HG03442 (cell line): ENCODE data around the gene AMOTL2.

Source experiments
- ATAC-seq: cut with Tn5 transposase; IDR thresholded peaks from one replicate; pipeline ENCODE4 v1.9.1; 2021; ENCODE audit warnings: mild to moderate bottlenecking, moderate library complexity; ENCODE audit not compliant: unreplicated experiment

Gene AMOTL2

DNA sequence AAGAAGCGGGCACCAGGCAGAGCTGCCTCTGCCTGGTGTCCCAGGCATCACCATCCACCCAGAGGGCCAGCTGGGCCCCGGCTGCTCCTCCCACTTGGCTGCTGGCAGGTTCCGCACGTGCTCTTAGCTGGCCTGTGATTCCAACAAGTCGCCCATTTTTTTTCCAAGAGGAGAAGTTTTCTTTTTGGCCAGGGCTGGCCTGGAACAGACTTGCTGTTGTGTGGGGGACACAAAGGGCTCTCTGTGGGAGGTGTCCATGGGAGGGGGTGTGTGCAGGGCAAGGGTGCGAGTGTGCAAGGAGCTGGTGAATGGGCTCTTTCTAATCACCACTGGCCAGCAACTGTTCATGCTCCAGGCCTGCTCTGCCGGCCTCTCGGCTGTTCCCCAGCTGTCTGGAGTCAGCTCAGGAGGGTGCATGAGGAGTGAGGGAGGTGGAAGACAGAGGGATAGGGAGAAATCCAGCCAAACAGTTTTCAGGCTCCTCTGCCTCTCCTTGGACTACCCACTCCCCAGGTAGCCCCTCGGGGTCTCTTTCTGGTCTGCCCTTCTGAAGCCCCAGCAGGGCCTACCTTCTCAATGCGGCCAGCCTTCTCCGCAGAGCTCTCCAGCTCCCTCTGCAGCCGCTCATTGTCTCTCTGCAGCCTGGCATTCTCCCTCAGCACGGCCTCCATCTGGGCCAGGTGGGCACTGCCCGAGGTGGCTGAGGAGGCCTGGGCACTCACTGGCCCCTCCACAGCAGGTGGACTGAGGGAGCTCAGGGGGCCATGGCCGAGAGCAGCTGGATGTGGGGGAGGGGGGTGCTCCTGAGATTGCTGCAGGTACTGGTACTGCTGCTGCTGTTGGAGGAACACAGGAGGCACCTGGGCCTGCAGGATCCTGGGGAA, 7.1 kb downstream of the AMOTL2 start:
- no peak for ATAC-seq

DNA sequence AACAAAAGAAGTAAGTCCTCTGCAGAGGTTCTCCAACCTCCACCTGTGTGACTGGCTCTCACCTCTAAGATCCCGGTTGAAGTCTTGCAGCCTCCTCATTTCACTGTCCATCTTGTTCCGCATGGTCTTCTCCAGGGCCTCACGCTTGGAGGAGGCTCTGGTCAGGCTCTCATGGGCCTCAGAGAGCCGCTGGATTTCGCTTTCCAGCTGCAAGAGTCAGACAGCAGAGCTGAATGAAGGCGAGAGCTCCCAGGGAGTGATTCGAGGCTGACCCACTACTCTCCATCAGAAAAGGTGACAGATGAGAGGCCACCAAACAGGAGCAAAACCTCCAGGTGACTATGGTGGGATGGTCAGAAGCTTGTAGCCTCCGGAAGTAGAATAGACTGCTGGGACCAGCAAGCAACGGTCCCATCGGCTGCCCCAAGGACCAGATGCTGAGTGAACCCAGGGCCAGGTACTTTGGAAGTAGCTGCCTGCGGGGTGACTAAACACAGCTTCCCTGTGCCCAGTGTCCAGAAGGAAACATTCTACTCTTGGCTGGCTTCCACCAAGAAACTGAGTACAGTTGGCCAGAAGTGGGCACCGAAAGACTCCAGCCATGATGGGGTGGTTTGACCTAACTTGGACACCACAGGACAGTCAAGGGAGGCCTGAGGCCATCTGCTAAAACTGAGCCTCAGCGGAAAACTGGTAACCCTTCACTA, 7.9 kb downstream of the AMOTL2 start:
- no peak for ATAC-seq

DNA sequence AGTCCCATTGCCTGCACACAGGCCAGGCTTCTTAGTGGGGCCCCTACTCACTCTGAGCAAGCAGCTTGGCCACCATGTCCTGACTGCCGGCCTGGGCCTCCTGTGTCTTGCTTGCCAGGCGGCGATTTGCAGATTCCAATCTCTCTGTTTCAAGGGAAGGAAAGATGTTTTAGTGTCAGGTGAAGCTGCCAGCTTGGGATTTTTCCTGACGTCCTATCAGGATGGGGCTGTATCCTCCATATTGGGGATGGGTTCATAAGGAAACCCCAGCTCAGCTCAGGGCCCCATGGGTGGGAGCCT, 8.5 kb downstream of the AMOTL2 start:
- ATAC-seq: no peak

DNA sequence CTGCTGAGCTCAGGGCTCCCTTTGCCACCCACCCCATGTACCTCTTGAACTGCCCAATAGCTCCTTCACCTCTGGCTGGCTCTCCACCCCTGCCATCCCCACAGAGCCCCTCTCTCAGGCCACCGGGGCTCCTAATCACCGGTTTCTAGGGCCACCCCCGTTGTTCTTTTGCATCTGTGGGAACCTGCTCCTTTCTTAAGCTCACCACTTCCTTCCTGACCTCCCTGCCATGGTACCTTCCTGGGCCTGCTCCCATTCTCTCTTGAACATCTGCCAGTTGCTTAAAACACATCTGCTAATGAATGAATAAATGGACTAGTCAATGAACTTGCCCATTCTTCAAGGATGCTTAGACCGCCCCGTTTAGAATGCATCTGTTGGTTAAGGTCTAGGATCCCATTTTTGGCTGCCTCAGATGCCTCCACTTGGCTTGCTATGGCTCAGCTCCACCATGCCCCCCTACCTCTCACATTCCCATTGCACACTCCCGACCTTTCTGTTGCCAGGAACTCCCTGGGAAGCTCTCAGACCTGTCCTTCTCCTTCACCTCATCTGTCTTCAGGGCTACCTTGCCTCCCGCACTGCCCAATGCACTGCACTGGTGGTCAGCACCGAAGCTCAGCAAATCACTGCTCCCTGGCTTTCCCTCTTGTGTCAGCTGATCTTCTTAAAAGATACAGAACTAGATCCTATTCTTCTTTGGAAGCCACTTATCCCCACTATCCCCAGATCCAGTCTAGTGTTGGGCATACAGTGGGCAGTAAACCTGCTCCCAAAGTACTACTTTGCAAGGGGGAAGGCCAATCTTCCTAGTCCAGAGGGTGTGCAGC, 9.1 kb downstream of the AMOTL2 start:
- no peak for ATAC-seq

DNA sequence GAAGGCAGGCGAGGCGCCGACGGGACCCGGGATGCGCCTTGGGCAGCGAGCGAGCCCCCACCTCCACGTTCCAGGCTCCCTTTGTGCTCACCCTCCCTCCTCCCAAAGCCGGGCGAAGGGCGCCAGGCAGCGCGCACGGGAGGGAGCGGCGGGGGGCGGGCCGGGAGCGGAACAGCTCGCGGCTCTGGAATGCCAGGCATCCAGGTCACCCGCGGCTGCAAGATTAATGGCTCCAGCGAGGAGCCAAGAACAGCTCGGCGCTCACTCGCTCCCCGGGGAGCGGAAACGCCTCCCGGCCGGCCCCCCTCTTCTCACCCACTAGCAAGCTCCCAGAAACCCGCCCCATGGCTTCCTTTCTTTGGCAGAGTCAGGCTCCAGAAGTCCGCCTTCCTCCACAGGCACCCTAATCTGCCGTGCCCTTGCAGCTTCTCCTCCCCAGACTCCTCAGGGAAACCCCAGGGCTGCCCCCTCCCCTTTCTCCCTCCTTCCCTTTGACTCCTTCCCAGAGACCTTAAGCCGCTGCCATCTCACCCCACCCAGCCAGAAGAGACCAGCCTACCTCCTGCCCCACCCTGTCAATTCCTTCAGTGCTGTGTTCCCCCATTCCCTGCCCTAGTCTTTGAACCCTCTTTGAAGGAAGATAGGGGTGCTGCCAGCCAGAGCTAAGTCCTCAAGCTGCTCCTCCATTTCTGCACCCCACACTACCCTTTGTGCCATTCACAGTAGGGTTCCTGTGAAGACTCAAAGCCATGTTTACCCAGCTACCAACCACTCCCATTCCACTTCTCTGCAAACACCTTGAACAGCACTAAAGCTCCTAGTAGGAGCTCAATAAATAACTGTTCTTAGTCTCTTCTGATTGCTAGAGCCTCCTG, 9.9 kb downstream of the AMOTL2 start:
- no peak for ATAC-seq

DNA sequence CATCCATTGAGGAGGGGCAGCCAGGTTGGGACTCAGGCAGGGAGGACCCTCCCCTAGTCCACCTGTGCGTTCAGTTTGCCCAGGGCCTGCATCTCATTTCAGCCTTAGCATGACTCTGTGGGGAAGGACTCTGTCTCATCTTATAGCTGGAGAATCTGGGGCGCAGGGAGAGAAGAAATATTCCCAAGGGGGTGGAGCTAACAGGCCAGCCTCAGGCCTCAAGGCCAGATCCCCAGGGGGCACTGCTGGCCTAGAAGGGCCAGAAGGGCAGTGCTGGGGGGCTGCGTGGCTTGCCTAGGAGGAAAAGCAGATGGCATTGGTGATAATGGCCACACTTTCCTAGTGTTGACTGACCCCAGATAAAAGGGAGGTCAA, 10.9 kb downstream of the AMOTL2 start:
- no peak for ATAC-seq

DNA sequence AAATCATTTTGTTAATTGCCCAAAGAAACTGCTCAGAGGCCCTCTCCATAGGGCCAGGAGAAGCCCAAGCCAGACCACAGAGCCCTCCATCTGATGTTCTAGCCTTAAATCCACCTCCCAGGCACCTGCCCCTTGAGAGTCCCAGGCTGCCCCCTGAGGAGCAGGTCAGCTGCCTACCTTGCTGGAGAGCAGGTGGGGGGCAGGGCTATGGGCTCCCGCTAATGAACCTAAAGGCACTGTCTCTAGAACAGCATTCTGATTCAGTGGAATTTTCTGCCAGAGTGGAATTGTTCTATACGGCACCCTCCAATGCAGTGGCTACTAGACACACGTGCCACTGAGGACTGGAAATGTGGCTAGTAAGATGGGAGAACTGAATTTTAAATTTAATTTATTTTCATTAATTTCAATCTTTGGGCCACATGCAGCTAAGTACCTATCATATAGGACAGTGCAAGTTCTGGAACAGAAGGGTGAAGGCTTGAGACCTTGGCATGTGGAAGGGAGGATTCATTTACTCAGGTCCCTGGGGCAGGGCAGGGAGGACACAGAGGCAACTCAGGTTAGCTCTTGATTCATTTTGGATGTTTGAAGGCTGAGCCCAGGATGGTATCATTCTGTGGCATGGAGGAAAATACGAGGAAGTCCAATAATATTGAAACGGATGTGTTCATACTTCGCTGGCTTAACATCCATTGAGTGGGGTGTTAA, 11.4 kb downstream of the AMOTL2 start:
- ATAC-seq: no peak

DNA sequence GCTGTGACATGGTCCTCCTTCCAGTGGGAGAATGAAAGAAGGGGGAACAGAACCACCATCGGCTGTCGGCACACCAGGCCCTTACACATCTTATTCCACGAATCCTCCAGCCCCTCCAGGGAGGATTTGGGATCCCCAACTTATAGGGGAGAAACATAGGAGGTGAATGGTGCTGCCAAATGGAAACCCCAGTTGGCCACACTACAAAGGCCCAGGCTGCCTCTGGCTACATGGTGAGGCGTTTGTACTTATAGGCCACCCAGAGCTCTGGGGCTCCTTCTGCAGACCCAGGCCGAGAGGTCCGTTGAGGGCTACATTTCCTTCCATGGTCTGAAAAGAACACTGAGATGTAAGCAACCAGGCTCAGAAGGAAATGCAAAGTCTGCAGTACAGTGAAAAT, 12.0 kb downstream of the AMOTL2 start:
- ATAC-seq: no peak

DNA sequence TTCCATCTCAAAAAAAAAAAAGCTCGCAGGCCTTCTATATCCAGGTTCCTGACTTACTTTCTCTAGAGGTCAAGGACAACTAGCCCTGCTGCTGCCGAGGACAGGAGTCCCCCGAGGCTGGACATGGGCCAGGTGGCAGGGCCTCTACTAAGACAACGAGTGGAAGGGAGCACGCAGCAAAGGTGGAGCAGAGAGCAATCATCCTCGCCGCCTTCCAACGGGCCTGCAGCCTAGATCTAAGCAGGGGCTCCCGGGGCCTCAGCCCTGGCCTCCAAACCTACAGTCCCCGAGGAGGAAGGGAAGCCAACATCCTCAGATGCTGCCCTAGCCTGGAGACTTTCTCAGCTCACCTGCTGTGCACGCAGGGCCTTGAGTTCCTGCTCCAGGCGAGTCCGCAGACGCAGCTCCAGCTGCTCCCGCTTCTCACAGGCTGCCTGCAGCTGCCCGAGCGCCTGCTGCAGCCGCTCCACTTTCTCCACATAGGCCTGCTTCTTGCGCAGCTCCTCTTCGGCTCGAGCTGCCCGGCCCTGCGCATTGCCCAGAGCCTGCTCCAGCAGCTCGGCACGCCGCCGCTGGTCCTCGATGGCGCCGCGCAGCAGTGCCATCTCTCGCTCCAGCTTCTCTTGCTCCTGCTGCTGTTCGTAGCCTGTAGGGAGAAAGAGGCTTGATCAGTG, 12.9 kb downstream of the AMOTL2 start:
- ATAC-seq: no peak

DNA sequence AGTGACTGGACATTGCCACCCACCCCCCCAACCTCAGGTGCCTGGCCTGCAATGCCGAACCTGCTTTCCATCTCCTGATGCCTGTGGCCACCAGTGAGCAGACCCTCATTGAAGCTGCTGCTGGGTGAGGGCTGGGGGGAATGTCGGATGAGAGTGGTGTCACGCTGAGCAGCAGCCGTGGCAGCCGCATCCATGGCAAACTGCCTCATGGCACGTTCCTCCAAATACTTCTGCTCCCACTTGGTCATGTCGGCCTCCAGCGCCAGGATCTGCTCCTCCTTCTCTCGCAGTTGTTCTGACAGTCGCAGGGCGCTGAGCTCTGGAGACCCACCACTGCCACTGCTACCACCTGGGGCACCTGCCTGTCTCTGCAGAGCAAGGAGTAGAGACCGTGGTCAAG, 14.2 kb downstream of the AMOTL2 start:
- no peak for ATAC-seq

DNA sequence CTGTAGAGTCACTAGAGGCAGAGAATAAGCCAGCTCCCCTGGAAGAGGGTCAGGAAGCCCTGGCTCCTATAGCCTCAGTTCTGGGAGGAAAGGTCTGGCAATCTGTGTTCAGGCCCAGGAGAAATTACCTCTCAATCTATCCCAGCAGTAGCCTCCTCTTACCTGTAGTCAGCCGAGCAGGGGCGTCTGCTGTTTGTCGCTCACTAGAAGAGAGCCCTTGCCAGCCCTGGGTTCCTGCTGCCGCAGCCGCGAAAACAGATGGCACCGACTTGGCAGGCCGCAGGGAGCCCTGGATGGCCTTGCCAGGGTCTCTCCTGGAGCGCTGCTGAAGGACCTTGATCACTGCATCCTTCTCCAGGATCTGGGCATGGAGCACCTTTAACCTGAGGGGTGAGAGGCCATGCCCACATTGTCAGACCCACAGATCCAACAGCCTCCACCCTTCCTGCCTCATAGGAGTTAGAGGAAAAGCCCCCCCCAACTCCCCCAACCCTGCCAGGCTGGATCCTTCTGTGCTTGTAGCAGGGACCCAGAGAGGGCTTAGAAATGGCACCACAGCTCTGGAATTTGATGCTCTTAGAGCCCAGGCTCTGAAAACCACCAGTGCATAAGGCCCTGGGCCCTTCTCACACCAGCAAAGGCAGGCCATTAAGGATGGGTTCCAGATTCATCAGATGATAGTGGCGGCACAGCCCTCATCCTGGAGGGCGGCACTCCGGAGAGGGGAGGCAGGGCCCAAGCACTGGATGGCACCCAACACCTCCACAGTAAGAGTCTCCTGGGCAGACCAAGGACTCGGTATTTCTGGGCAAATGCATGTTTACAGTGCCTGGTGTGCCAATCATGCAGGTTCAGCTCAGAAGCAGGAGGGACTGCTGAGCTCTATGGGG, 14.9 kb downstream of the AMOTL2 start:
- ATAC-seq: no peak

DNA sequence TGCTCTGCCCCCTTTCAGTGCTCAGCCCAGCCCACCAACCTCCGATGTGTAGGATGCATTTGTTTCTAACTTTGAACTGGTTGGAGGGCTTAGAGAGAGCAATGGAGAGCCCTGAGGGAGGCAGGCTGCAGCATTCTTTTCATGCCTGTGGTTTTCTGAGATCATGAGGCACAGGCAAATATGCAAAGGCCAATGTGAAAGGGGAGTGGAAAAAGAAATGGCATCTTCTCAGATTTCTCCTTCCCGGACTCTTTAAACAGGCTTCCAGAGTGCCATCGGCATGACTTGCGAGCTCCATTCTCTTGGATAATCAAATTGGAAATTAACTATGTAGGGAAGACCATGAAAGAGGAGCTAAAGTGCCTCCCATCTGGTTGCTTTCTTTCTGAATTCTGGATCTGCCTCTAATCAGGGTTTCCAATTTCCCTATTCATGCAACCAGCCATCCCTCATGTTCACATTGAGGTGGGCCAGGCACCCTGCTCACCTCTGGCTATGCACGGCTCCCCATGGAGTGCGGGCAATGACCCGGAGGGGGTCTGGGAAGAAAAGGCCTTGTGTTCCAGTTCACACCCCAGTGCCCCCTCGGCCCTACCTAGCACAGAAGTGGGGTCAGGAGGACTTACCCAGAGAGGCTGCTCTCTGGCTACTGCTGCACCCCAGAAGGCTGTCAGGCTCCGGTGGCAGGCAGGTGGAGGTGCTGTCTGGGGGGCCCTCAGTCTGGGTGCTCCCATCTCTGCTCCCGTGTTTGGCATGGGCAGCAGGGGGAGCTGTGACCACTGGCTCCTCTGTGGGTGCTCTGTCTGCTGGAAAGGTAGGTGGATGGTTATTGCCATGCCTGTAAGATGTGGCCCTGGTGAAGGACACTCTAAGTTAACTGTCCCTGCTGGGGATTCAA, 16.1 kb downstream of the AMOTL2 start:
- no peak for ATAC-seq

DNA sequence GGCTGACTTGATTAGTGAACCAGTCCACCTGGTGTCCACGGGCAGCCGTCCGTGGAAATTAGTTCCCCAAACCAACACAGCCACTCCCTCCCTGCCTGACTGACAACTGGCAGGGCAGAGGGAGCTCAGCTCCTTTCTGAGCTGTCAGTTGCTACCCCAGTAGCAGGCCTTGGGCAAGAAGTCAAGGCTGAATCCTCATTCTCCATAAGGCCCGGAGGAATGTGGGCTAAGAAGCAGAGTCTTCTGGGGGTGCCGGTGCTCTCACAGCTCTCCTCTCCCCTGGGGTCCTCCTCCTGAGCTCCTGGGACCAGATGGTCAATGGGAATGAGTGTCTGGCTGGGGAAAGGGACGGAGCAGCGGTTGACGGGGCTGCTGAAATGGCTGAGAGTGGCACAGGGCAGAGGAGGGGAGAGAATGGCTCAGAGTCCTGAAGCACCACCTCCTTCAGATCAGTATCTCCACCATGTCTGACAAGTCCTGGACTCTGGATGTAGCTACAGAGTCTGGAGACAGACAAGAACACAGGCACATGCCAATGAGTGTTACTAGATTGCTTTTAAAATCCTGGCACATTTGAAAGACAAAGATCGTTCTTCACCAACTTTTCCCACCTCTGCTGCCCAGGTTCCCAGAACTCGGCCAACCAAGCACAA, 16.9 kb downstream of the AMOTL2 start:
- ATAC-seq: no peak

DNA sequence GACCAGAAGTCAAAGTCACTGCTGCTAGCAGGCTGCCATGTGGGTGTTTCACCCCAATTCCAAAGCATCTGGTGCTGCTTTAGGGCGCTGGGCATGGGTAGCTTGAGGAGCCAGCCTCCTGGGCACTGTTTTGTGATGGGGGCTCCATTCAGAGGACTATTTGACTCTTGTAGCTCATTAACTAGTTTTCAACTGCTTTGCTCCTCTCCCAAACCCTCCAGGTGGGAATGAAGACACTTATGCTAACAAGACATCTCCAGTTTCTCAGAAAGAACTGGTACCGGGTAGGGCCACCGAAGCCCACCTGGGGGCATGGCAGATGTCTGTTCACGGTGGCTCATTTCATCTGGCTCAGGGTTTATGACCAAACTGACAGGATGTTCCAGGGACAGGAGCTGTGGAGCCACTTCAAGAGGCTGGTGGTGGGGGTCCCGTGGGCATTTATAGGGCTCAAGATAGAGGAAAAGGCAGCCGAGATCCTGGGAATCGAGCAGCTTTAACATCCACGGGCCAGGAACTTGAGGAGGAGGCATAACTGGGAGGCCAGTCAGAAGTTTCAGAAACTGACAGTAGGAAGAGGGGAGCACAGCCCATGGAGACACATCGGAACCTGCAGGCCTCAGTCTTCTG, 17.7 kb downstream of the AMOTL2 start:
- no peak for ATAC-seq

DNA sequence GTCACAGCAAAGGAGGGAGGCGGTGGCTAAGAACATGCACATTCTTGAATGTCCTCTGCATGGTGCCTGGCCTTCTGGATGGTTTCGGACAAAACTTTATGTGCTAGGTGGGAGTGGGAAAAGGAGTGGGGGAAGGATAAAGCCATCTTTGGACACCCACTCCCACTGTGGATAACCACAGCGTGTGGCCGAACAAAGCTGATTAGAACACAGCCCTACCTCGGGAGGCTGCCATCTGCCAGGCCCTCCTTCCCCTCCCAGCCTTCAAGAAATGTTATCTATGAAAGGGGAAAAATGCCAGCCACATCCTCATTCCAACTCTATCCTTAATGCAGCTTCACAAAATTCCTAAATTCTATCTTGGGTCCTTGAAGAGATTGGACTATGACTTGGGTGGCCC, 18.8 kb downstream of the AMOTL2 start:
- ATAC-seq: no peak

DNA sequence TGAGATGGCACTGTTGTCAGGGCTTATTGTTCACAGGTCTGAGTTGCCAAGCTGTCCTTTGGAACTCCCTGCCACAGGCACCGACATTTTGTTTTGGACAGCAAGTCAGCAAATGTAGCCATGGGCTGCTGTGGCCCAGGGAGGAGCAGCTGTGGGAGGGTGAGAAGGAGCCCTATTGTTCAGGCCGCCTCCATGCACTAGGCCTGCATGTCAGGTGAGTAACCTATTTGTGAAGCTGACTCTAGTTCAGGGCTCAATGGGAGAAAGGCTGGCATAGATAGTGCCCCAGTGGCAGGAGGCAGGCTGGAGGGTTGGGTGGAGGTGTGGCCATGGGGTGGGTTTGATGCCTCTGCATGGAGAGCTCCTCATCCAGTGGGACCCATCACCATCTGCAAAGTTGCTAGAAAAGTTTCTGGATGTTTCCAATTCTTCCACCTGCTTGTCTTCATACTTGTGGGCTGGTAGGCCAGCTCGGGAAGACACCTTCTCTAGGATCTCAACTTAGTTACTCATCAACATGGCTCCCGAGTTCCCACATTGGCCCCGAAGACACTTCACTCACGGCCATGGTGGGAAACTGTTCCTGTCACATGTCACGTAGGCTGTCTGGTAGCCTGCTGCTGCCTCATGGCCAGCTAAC, 19.5 kb downstream of the AMOTL2 start:
- ATAC-seq: no peak
